Muscle layer of duodenum (tissue), 2 donors: Measurements from ENCODE around the gene F9.

Experiments
- H3K27ac ChIP-seq: one replicate; pipeline ENCODE4 v1.7.0; 2013; ENCODE audit warnings: mild to moderate bottlenecking, low read length
- H3K27me3 ChIP-seq: one replicate; pipeline ENCODE4 v1.7.0; 2013; ENCODE audit warnings: low read depth, mild to moderate bottlenecking, control low read depth, low read length
- H3K36me3 ChIP-seq, 2 donors: one replicate each; pipeline ENCODE4 v1.7.0; 2013; ENCODE audit warnings: low read length in 2 of 2, control low read depth in 1 of 2, mild to moderate bottlenecking in 1 of 2; ENCODE audit not compliant: insufficient read depth in 2 of 2, control insufficient read depth in 1 of 2
- H3K4me1 ChIP-seq, 2 donors: one replicate each; pipeline ENCODE4 v1.7.0; 2013; ENCODE audit warnings: low read length in 2 of 2, mild to moderate bottlenecking in 2 of 2, control low read depth in 1 of 2, moderate library complexity in 1 of 2; ENCODE audit not compliant: insufficient read depth in 2 of 2, control insufficient read depth in 1 of 2
- H3K4me3 ChIP-seq, 2 donors: one replicate each; pipeline ENCODE4 v1.7.0; 2013; ENCODE audit warnings: low read length in 2 of 2, low read depth in 1 of 2, mild to moderate bottlenecking in 1 of 2
- H3K9me3 ChIP-seq, 2 donors: one replicate each; pipeline ENCODE4 v1.7.0; 2013; ENCODE audit warnings: low read length in 2 of 2, control low read depth in 1 of 2, mild to moderate bottlenecking in 1 of 2; ENCODE audit not compliant: control insufficient read depth in 1 of 2
- donor health status: healthy.

The F9 gene

DNA sequence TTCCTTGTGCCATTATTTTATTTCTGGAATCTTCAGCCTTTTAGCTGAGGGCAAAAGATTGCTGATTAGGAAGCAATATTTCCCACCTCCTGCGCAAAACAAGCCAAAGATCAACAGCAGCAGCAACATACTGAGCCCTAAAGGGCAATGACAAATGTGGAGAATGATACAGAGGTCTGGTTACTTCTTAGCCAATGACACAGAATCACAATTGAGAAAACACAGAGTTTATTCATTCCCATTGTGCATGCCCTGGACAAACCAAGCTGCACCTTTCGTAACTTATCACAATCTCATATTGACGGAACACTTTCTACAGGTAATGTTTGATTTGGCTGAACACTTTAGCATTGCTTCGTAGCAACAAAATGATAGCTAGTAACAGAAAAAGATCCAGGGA lies 13.4 kb downstream of the F9 start:
- no peaks in the 10 kb centered on the region for H3K4me1 ChIP-seq
- H3K9me3 ChIP-seq: no peaks in the 10 kb centered on the region
- no peaks in the 10 kb centered on the region for H3K36me3 ChIP-seq
- no peak overlapping the region for H3K27ac ChIP-seq
- H3K4me3 ChIP-seq: no peak overlapping the region
- H3K27me3 ChIP-seq: no peaks in the 10 kb centered on the region

DNA sequence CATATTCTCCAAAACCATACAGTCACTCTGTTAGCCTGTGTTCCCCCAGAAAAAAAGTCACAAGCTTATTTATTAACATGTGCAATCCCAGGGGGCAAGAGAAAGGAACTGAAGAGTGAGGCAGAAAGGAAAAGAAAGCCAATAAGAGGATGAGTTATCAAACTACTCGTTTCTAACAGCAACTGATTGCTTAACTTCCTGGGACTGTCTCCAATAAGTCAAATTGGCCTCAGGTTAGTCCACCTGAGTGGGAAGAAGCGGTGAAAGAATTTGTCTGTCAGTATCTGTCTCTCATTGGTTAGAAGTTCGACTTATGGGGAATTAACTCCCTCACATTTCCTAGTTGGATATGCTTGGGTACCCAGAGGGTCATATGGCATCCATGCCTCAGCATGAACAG lies 14.1 kb downstream of the F9 start:
- H3K27ac ChIP-seq: no peak overlapping the region
- no peaks in the 10 kb centered on the region for H3K4me1 ChIP-seq
- no peak overlapping the region for H3K4me3 ChIP-seq

DNA sequence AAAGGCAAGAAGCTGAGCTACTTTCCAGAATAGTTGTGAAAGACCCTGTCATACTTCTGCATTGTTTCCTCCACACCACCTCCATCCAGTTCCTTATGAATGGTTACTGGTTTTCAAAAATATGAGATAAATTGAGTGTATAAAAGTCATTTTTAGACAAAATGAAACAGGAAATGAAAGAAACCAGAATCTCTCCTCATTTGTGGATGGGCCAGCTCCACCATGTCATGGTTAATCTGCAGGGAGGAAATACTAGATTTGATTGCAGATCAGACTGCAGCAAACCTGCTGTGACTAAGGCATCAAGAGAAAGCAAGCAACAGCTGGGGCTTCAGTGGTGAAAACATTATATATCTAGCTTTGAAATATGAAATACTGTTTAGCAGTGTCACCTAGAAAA lies 23.8 kb downstream of the F9 start:
- Histone ChIP-seq H3K27ac (no peak overlapping the region), H3K4me3 (no peak overlapping the region), H3K36me3 (no peaks in the 10 kb centered on the region), H3K27me3 (no peaks in the 10 kb centered on the region), H3K9me3 (no peaks in the 10 kb centered on the region), H3K4me1 (no peaks in the 10 kb centered on the region)

More for the DNA sequence above, 14.1 kb downstream of the F9 start:
- no peaks in the 10 kb centered on the region for H3K27me3 ChIP-seq
- no peaks in the 10 kb centered on the region for H3K9me3 ChIP-seq
- H3K36me3 ChIP-seq: no peaks in the 10 kb centered on the region

DNA sequence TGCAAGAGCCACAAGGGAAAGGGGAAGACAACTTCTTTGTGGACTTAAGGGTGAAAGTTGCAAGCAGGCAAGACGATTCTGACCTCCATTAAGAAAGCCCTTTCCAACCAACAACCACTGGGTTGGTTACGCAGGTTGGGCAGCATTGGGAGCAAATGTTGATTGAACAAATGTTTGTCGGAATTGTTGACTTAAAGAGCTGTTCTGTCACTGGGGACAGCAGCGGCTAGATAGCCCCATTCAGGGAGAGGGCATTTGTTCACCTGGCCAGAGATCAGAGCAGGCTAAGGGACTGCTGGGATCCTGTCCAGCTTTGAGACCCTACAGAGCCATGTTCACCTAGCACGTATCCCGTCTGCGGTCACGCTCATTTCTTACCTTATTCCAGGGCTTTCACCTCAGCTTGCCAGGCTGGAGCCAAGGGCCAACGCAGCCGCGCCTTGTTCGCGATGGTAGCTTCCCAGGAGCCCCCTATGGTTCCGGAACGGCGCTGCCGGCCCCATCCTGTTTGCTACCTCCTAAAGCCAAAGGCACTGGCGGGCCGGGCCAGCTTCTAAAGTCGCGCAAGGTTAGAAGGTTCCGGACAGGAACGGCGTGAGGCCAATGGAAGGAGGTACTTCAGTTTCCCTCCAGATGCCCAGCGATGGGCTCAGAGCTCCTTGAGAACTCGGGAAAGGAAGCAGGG lies 24.6 kb downstream of the F9 start:
- Histone ChIP-seq H3K36me3 (no peaks in the 10 kb centered on the region), H3K27ac (no peak overlapping the region), H3K9me3 (no peaks in the 10 kb centered on the region), H3K4me1 (no peaks in the 10 kb centered on the region), H3K27me3 (no peaks in the 10 kb centered on the region), H3K4me3 (no peak overlapping the region)

DNA sequence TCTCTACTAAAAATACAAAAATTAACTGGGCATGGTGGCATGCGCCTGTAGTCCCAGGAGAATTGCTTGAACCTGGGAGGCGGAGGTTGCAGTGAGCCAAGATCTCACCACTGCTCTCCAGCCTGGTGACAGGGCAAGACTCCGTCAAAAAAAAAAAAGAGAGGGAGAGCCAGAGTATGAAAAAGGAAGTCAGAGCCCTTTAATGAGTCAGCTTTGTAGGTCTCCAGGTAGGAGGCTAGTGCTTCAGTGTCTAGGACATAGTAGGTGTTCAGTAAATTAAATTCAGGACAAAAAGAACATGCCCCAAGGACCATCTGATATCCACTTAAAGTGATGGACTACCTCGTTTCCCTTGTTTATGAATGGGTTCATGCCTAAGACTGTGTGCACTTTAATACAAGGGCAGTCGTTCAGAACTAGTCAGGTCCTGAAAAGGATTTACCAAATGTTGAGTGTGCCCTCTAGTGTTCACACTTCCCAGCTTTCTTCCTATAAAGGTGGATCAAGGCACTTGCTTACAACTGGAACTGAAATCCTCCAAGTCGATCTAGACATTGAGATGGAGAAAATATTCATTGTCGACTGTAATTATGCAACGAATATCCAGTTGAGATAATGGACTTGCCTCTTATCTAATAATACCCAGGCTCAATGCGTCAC lies 29.0 kb downstream of the F9 start:
- H3K27me3 ChIP-seq: no peaks in the 10 kb centered on the region
- no peaks in the 10 kb centered on the region for H3K36me3 ChIP-seq
- H3K4me3 ChIP-seq: no peak overlapping the region
- no peaks in the 10 kb centered on the region for H3K9me3 ChIP-seq
- no peak overlapping the region for H3K27ac ChIP-seq
- no peaks in the 10 kb centered on the region for H3K4me1 ChIP-seq

DNA sequence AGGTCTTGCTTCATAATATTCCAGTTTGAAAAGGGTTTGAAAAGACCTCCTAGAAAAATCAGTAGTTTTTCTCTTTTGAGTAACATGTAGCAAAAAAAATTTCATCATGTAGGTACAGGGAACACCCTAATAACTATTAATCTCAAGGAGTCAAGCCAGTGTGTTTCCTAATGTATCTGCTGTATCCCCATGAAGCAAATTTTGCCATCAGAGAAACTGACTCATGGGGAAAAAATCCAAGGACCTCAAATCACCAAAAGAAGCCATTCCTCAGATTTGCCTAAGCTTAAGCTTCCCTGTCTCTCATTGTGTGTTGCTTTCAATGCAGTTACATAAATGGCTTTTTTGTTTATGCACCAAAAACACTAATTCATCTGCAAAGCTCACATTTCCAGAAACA lies 29.7 kb downstream of the F9 start:
- H3K9me3 ChIP-seq: no peaks in the 10 kb centered on the region
- no peak overlapping the region for H3K4me3 ChIP-seq
- no peaks in the 10 kb centered on the region for H3K36me3 ChIP-seq
- H3K27ac ChIP-seq: no peak overlapping the region
- no peaks in the 10 kb centered on the region for H3K4me1 ChIP-seq
- no peaks in the 10 kb centered on the region for H3K27me3 ChIP-seq

DNA sequence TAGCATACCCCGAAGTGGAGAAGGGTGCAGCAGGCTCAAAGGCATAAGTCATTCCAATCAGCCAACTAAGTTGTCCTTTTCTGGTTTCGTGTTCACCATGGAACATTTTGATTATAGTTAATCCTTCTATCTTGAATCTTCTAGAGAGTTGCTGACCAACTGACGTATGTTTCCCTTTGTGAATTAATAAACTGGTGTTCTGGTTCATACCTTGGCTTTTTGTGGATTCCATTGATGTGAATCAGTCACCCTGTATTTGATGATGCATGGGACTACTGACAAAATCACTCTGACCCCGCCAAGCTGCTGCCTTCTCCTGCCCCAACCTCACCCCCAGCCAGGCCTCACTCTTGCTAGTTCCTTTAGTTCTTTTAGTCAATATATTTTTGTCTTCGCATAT lies 32.7 kb downstream of the F9 start:
- H3K4me1 ChIP-seq: no peaks in the 10 kb centered on the region
- no peaks in the 10 kb centered on the region for H3K27me3 ChIP-seq
- no peak overlapping the region for H3K27ac ChIP-seq
- H3K4me3 ChIP-seq: no peak overlapping the region
- no peaks in the 10 kb centered on the region for H3K36me3 ChIP-seq
- H3K9me3 ChIP-seq: no peaks in the 10 kb centered on the region

DNA sequence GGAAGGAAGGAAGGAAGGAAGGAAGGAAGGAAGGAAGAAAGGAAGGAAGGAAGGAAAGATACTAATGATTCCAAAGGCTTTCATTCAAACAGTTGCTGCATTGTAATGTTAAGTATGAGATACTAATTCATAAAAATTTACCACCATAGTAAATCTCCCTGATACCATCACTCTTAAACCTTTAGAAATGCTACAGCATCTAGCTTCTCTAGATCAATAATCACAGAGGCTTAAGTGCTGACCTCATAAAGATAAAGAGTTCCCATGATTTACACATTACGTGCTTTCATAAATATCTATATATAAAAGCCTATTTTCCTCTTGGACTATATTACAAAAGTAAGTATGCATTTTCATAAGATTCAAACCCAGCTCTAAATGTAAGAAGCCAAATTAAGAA lies 36.4 kb downstream of the F9 start:
- Histone ChIP-seq H3K27me3 (no peaks in the 10 kb centered on the region), H3K27ac (no peak overlapping the region), H3K36me3 (no peaks in the 10 kb centered on the region), H3K9me3 (no peaks in the 10 kb centered on the region), H3K4me3 (no peak overlapping the region), H3K4me1 (no peaks in the 10 kb centered on the region)

DNA sequence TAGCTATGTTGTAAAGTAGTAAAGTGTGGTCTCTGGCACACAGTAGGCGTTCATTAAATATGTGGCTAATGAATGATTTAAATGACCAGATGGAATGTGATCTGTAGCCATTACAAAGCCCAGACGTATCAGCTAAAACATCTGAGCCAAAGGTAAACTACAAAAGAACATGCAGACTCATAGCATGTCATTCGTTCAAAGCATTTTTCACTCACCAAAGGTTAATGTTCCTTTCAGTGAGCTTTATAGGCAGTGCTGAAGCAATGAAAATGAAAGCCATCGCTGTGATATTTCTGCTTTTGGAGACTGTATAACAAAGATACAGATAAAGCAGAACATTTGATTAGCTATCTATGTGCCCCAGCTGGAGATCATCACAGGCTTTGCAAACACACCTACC lies 50.5 kb downstream of the F9 start:
- no peak overlapping the region for H3K4me3 ChIP-seq
- H3K27ac ChIP-seq: no peak overlapping the region
- no peaks in the 10 kb centered on the region for H3K36me3 ChIP-seq
- no peaks in the 10 kb centered on the region for H3K4me1 ChIP-seq
- no peaks in the 10 kb centered on the region for H3K9me3 ChIP-seq
- H3K27me3 ChIP-seq: no peaks in the 10 kb centered on the region

DNA sequence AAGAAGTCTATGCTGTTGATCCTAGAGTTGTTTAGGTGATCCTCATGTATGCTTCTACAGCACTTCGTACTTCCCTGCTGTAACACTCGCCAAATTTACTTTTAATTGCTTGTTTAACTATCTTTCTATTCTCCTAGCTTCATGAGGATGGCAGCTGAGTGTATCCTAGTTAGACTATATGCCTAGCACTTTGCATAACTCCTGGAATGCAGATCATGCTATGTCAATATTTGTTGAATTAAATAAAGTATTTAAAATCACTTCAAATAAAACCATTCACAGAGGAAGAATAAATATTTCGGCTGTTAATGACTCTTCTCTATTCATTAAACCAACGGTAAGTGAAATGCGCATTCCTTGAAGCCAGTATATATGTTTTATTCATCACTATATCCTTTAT lies 55.1 kb downstream of the F9 start:
- Histone ChIP-seq H3K27ac (no peak overlapping the region), H3K27me3 (no peaks in the 10 kb centered on the region), H3K36me3 (no peaks in the 10 kb centered on the region), H3K4me1 (no peaks in the 10 kb centered on the region), H3K4me3 (no peak overlapping the region), H3K9me3 (no peaks in the 10 kb centered on the region)

DNA sequence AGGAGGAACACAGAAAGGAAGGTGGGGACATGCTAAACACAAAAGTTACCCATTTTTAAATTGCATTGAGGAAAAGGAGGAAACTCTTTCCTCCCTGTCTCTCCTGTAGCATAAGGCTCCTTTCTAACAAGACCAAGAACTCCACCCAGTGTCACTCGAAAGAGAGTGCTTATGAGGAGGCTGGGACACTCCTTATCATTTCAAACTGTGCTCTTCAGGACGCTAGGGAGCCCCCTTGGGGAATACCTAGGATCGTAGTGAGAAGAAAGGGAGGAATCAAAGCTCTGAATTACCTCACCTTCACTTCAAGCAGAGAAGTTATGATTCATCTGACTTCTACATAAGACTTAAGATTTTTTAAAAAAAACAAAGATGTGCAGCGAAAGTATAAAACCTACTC lies 65.5 kb downstream of the F9 start:
- no peaks in the 10 kb centered on the region for H3K4me1 ChIP-seq
- no peaks in the 10 kb centered on the region for H3K36me3 ChIP-seq
- H3K27ac ChIP-seq: no peak overlapping the region
- H3K9me3 ChIP-seq: no peaks in the 10 kb centered on the region
- H3K27me3 ChIP-seq: no peaks in the 10 kb centered on the region
- H3K4me3 ChIP-seq: no peak overlapping the region

DNA sequence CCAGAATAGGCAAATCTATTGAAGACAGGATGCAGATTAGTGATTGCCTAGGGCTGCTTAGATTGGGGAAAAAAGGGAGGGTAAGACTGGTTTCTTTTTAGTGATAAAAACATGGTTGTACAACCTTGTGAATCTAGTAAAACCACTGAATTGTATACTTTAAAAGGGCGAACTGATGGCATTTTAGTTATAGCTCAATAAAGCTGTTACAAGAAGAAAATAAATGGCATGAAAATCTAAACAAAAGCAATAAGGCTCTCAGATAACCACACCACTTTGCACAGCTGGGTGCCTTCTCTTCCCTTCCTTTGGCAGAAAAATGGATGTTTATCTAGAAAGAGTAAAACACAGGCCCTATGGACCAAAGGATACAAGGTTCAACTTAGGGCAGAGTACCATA lies 69.6 kb downstream of the F9 start:
- Histone ChIP-seq H3K4me1 (no peaks in the 10 kb centered on the region), H3K27ac (no peak overlapping the region), H3K4me3 (no peak overlapping the region)

More for the DNA sequence above, 69.6 kb downstream of the F9 start:
- Histone ChIP-seq H3K36me3 (no peaks in the 10 kb centered on the region), H3K9me3 (no peaks in the 10 kb centered on the region), H3K27me3 (no peaks in the 10 kb centered on the region)
